Inflammatory macrophage (primary cell): ENCODE results near the gene PAQR7.
"Not testable (repeated sequence)": the region's sequence is repeated elsewhere in the genome, so short reads cannot be mapped to it uniquely, and the experiment has no call there.

Experiments used
- DNase-seq, 2 donors: peaks; one replicate each; pipeline ENCODE4 v3.0.0-alpha.2; 2020 to 2022

The PAQR7 gene

GRCh38 chr1:25844536-25845337 is 30.8 kb downstream of the PAQR7 start:
- peak in 1 of 2 donors; percentile 34 for DNase-seq

- no peak for DNase-seq
Measured at GRCh38 chr1:25843483-25843882, 32.0 kb downstream of the PAQR7 start.

- DNase-seq = not testable (repeated sequence)
Measured at GRCh38 chr1:25839808-25840207, 35.7 kb downstream of the PAQR7 start.

GRCh38 chr1:25837262-25837875 is 38.1 kb downstream of the PAQR7 start:
- DNase-seq = no peak

- no peak for DNase-seq
Measured at GRCh38 chr1:25836695-25837094, 38.8 kb downstream of the PAQR7 start.

- DNase-seq = no peak
Measured at GRCh38 chr1:25834894-25835293, 40.6 kb downstream of the PAQR7 start.

- DNase-seq = no peak
Measured at GRCh38 chr1:25833158-25833557, 42.4 kb downstream of the PAQR7 start.

- no peak for DNase-seq
Measured at GRCh38 chr1:25832336-25833037, 43.0 kb downstream of the PAQR7 start.

- DNase-seq = no peak
Measured at GRCh38 chr1:25831569-25832196, 43.8 kb downstream of the PAQR7 start.

GRCh38 chr1:25829046-25829445 is 46.5 kb downstream of the PAQR7 start:
- no peak for DNase-seq

GRCh38 chr1:25828491-25828890 is 47.0 kb downstream of the PAQR7 start:
- DNase-seq = no peak

GRCh38 chr1:25826571-25826970 is 48.9 kb downstream of the PAQR7 start:
- no peak for DNase-seq

- DNase-seq = no peak
Measured at GRCh38 chr1:25825605-25826004, 49.9 kb downstream of the PAQR7 start.

GRCh38 chr1:25821630-25822091 is 53.8 kb downstream of the PAQR7 start:
- DNase-seq = no peak

GRCh38 chr1:25821112-25821476 is 54.4 kb downstream of the PAQR7 start:
- DNase-seq = no peak

- peak; percentile 67 to 72 for DNase-seq
Measured at GRCh38 chr1:25820247-25821111, 55.0 kb downstream of the PAQR7 start.

GRCh38 chr1:25819491-25820246 is 55.8 kb downstream of the PAQR7 start, which contains the start of gene MTFR1L:
TSS of gene MTFR1L (plus strand) at chr1:25819954. CDS start at chr1:25823105, 3,151 bp downstream.
- peak; percentile 59 to 77 for DNase-seq

GRCh38 chr1:25818569-25818968 is 56.9 kb downstream of the PAQR7 start:
- no peak for DNase-seq

- DNase-seq = no peak
Measured at GRCh38 chr1:25817840-25818501, 57.5 kb downstream of the PAQR7 start.

- no peak for DNase-seq
Measured at GRCh38 chr1:25816112-25816718, 59.3 kb downstream of the PAQR7 start.
